ES-I3 (cell line): ENCODE measurements around the gene TP53TG3D.
"Not testable (repeated sequence)": the region's sequence is repeated elsewhere in the genome, so short reads cannot be mapped to it uniquely, and the experiment has no call there.

Source experiments
- H3K36me3 ChIP-seq: 2 replicates; pipeline ENCODE4 v1.6.1; 2013; ENCODE audit warnings: mild to moderate bottlenecking, low read length, control low read depth, moderate library complexity; ENCODE audit not compliant: insufficient read depth
- H3K4me1 ChIP-seq: 2 replicates; pipeline ENCODE4 v1.6.1; 2013; ENCODE audit warnings: mild to moderate bottlenecking, control low read depth, low read length; ENCODE audit not compliant: insufficient read depth
- H3K9ac ChIP-seq: 2 replicates; pipeline ENCODE4 v1.6.1; 2013; ENCODE audit warnings: low read depth, mild to moderate bottlenecking, low read length, moderate library complexity
- H3K9me3 ChIP-seq: 2 replicates; pipeline ENCODE4 v1.6.1; 2013; ENCODE audit warnings: mild to moderate bottlenecking, low read length, moderate library complexity; ENCODE audit not compliant: control insufficient read depth, insufficient read depth

Gene TP53TG3D

GRCh38 chr16:32252986-32253385, at the start of gene TP53TG3D:
TSS of gene TP53TG3D (plus strand) at chr16:32253286. CDS start at chr16:32253354, 68 bp downstream.
- H3K36me3 ChIP-seq, H3K9me3 ChIP-seq, H3K9ac ChIP-seq, H3K4me1 ChIP-seq: not testable (repeated sequence)

- H3K4me1 ChIP-seq, H3K36me3 ChIP-seq, H3K9ac ChIP-seq, H3K9me3 ChIP-seq: not testable (repeated sequence)
These were observed 421 bp downstream of the TP53TG3D start for GRCh38 chr16:32253507-32253906.

- H3K9me3 ChIP-seq, H3K4me1 ChIP-seq, H3K36me3 ChIP-seq, H3K9ac ChIP-seq: not testable (repeated sequence)
These were observed 8.4 kb downstream of the TP53TG3D start for GRCh38 chr16:32261526-32261925.

GRCh38 chr16:32263552-32263951, 10.5 kb downstream of the TP53TG3D start:
- H3K4me1 ChIP-seq, H3K9ac ChIP-seq, H3K9me3 ChIP-seq, H3K36me3 ChIP-seq: not testable (repeated sequence)

GRCh38 chr16:32281910-32282309, 28.8 kb downstream of the TP53TG3D start:
- H3K36me3 ChIP-seq, H3K9ac ChIP-seq, H3K9me3 ChIP-seq, H3K4me1 ChIP-seq: not testable (repeated sequence)

- H3K4me1 ChIP-seq, result not testable (repeated sequence)
These were observed 29.9 kb downstream of the TP53TG3D start for GRCh38 chr16:32283024-32283423.

GRCh38 chr16:32283917-32284495, 30.9 kb downstream of the TP53TG3D start:
- H3K9me3 ChIP-seq, H3K9ac ChIP-seq, H3K4me1 ChIP-seq, H3K36me3 ChIP-seq: not testable (repeated sequence)

More at GRCh38 chr16:32283024-32283423, 29.9 kb downstream of the TP53TG3D start:
- not testable (repeated sequence) for H3K9ac ChIP-seq, H3K9me3 ChIP-seq, H3K36me3 ChIP-seq

- not testable (repeated sequence) for H3K4me1 ChIP-seq
These were observed 32.0 kb downstream of the TP53TG3D start for GRCh38 chr16:32284800-32285796.

GRCh38 chr16:32286193-32286592, 33.1 kb downstream of the TP53TG3D start:
- H3K36me3 ChIP-seq, H3K9me3 ChIP-seq, H3K9ac ChIP-seq, H3K4me1 ChIP-seq: not testable (repeated sequence)

More at GRCh38 chr16:32284800-32285796, 32.0 kb downstream of the TP53TG3D start:
- H3K9ac ChIP-seq, H3K9me3 ChIP-seq, H3K36me3 ChIP-seq: not testable (repeated sequence)

- H3K9ac ChIP-seq, H3K4me1 ChIP-seq, H3K9me3 ChIP-seq, H3K36me3 ChIP-seq: not testable (repeated sequence)
These were observed 34.7 kb downstream of the TP53TG3D start for GRCh38 chr16:32287743-32288142.

- not testable (repeated sequence) for H3K4me1 ChIP-seq, H3K36me3 ChIP-seq, H3K9ac ChIP-seq, H3K9me3 ChIP-seq
These were observed 36.1 kb downstream of the TP53TG3D start for GRCh38 chr16:32289197-32289596.

- H3K36me3 ChIP-seq, H3K4me1 ChIP-seq, H3K9ac ChIP-seq, H3K9me3 ChIP-seq: not testable (repeated sequence)
These were observed 49.7 kb downstream of the TP53TG3D start for GRCh38 chr16:32302776-32303175.
